Naive B cell (primary cell): ENCODE data around the gene ARNT2. TPM values are rescaled to one million over a fixed set of nuclear protein-coding genes. Genes with fewer than 3 reads are reported as not detected.
A peak's percentile ranks its signal among the peaks of the same experiment; 100 is the strongest.

Source experiments
- ATAC-seq, 2 donors: fragments of 150-1000 bp; cut with Tn5 transposase; 2 replicates each; pipeline ENCODE4 v1.10.0; 2021; ENCODE audit warnings: low read depth in 2 of 2, mild to moderate bottlenecking in 2 of 2, moderate library complexity in 2 of 2
- DNase-seq: peaks from one replicate; pipeline ENCODE4 v3.0.0; 2022
- H3K27ac Mint-ChIP-seq, 6 donors: one replicate each; pipeline ENCODE4 v1.8.0; 2020 to 2022; ENCODE audit warnings: mild to moderate bottlenecking in 6 of 6, mixed read lengths in 6 of 6, moderate library complexity in 5 of 6, inconsistent platforms in 2 of 6
- H3K27me3 Mint-ChIP-seq, 3 donors: one replicate each; pipeline ENCODE4 v1.8.0; 2021 to 2022; ENCODE audit warnings: mixed read lengths in 3 of 3, mild to moderate bottlenecking in 1 of 3
- H3K36me3 Mint-ChIP-seq, 2 donors: one replicate each; pipeline ENCODE4 v1.8.0; 2020 to 2022; ENCODE audit warnings: mixed read lengths in 2 of 2, inconsistent platforms in 1 of 2, mild to moderate bottlenecking in 1 of 2
- H3K4me1 Mint-ChIP-seq, 3 donors: one replicate each; pipeline ENCODE4 v1.8.0; 2020 to 2022; ENCODE audit warnings: mixed read lengths in 3 of 3, inconsistent platforms in 1 of 3, mild to moderate bottlenecking in 1 of 3, moderate library complexity in 1 of 3
- H3K4me3 Mint-ChIP-seq, 8 donors: one replicate each; pipeline ENCODE4 v1.8.0; 2020 to 2022; ENCODE audit warnings: mild to moderate bottlenecking in 8 of 8, mixed read lengths in 8 of 8, moderate library complexity in 8 of 8, inconsistent platforms in 2 of 8
- H3K9me3 Mint-ChIP-seq, 7 donors: one replicate each; pipeline ENCODE4 v1.8.0; 2020 to 2022; ENCODE audit warnings: mixed read lengths in 7 of 7, mild to moderate bottlenecking in 5 of 7, inconsistent platforms in 2 of 7, moderate library complexity in 1 of 7
- polyA plus RNA-seq, 6 donors: library from polyadenylated mRNA; unstranded; fragments of 300-500 nt; fragmentation: Illumina TruSeq; gene quantifications; one replicate each; pipeline ENCODE4 v1.2.3, GENCODE V29; 2021; ENCODE audit warnings: low read depth in 6 of 6

ARNT2 gene
- polyA plus RNA-seq, 6 donors from 2014 or later, result not detected

GRCh38 chr15:80609091-80609490 lies 204.9 kb downstream of the ARNT2 start:
- ATAC-seq (no peak), DNase-seq (no peak)
- Mint-ChIP-seq H3K9me3 (peaks cover 0 to 2% (median 0%) of the 10 kb centered on the region in 7 donors), H3K36me3 (no peaks in the 10 kb centered on the region), H3K4me1 (no peaks in the 10 kb centered on the region), H3K27ac (peak overlapping the region in 1 of 6 donors; percentile 54), H3K27me3 (peaks cover 16 to 20% (median 17%) of the 10 kb centered on the region in 3 donors), H3K4me3 (no peak overlapping the region)

- Mint-ChIP-seq H3K36me3 (no peaks in the 10 kb centered on the region), H3K9me3 (peaks cover 0 to 1% (median 0%) of the 10 kb centered on the region in 7 donors), H3K4me3 (no peak overlapping the region), H3K4me1 (no peaks in the 10 kb centered on the region), H3K27ac (no peak overlapping the region), H3K27me3 (peaks cover 16 to 20% (median 18%) of the 10 kb centered on the region in 3 donors)
- DNase-seq (no peak), ATAC-seq (no peak)
Observed at GRCh38 chr15:80609512-80609946, 205.3 kb downstream of the ARNT2 start.

GRCh38 chr15:80611543-80612080 lies 207.4 kb downstream of the ARNT2 start:
- H3K27me3 Mint-ChIP-seq, result peaks cover 19 to 21% (median 20%) of the 10 kb centered on the region in 3 donors
- no peak overlapping the region for H3K27ac Mint-ChIP-seq
- H3K4me3 Mint-ChIP-seq, result no peak overlapping the region
- ATAC-seq (no peak), DNase-seq (no peak)
- H3K36me3 Mint-ChIP-seq, result no peaks in the 10 kb centered on the region
- peaks cover 0 to 5% (median 0%) of the 10 kb centered on the region in 7 donors for H3K9me3 Mint-ChIP-seq
- H3K4me1 Mint-ChIP-seq, result no peaks in the 10 kb centered on the region

- H3K36me3 Mint-ChIP-seq, result no peaks in the 10 kb centered on the region
- DNase-seq, result no peak
- peaks cover 0 to 5% (median 0%) of the 10 kb centered on the region in 7 donors for H3K9me3 Mint-ChIP-seq
- no peak overlapping the region for H3K27ac Mint-ChIP-seq
- no peak overlapping the region for H3K4me3 Mint-ChIP-seq
- no peak for ATAC-seq
- H3K27me3 Mint-ChIP-seq, result peaks cover 21 to 25% (median 24%) of the 10 kb centered on the region in 3 donors
- no peaks in the 10 kb centered on the region for H3K4me1 Mint-ChIP-seq
Observed at GRCh38 chr15:80612118-80612823, 208.1 kb downstream of the ARNT2 start.

- no peak overlapping the region for H3K4me3 Mint-ChIP-seq
- ATAC-seq (no peak), DNase-seq (no peak)
- peaks cover 12 to 38% (median 38%) of the 10 kb centered on the region in 3 donors for H3K27me3 Mint-ChIP-seq
- H3K4me1 Mint-ChIP-seq, result no peaks in the 10 kb centered on the region
- no peak overlapping the region for H3K27ac Mint-ChIP-seq
- peaks cover 0 to 5% (median 0%) of the 10 kb centered on the region in 7 donors for H3K9me3 Mint-ChIP-seq
- H3K36me3 Mint-ChIP-seq, result no peaks in the 10 kb centered on the region
Observed at GRCh38 chr15:80613762-80614365, 209.7 kb downstream of the ARNT2 start.

- Mint-ChIP-seq H3K36me3 (no peaks in the 10 kb centered on the region), H3K9me3 (peaks cover 0 to 5% (median 0%) of the 10 kb centered on the region in 7 donors), H3K4me1 (no peaks in the 10 kb centered on the region), H3K27ac (peak overlapping the region in 1 of 6 donors; percentile 18), H3K27me3 (peaks cover 21 to 46% (median 38%) of the 10 kb centered on the region in 3 donors), H3K4me3 (no peak overlapping the region)
- DNase-seq, result no peak
- no peak for ATAC-seq
Observed at GRCh38 chr15:80614711-80615360, 210.7 kb downstream of the ARNT2 start.

- H3K27ac Mint-ChIP-seq, result no peak overlapping the region
- peaks cover 0 to 5% (median 0%) of the 10 kb centered on the region in 7 donors for H3K9me3 Mint-ChIP-seq
- H3K4me3 Mint-ChIP-seq, result no peak overlapping the region
- H3K27me3 Mint-ChIP-seq, result peaks cover 21 to 46% (median 38%) of the 10 kb centered on the region in 3 donors
- ATAC-seq (no peak), DNase-seq (no peak)
- no peaks in the 10 kb centered on the region for H3K4me1 Mint-ChIP-seq
- H3K36me3 Mint-ChIP-seq, result no peaks in the 10 kb centered on the region
Observed at GRCh38 chr15:80615361-80615736, 211.2 kb downstream of the ARNT2 start.

GRCh38 chr15:80615783-80616391 lies 211.7 kb downstream of the ARNT2 start:
- H3K27ac Mint-ChIP-seq, result no peak overlapping the region
- no peak for DNase-seq
- peaks cover 0 to 5% (median 0%) of the 10 kb centered on the region in 7 donors for H3K9me3 Mint-ChIP-seq
- peak overlapping the region in 2 of 8 donors; percentile 2 to 30 for H3K4me3 Mint-ChIP-seq
- no peaks in the 10 kb centered on the region for H3K36me3 Mint-ChIP-seq
- peaks cover 21 to 46% (median 38%) of the 10 kb centered on the region in 3 donors for H3K27me3 Mint-ChIP-seq
- no peaks in the 10 kb centered on the region for H3K4me1 Mint-ChIP-seq
- ATAC-seq, result no peak

GRCh38 chr15:80618685-80619400 lies 214.7 kb downstream of the ARNT2 start:
- Mint-ChIP-seq H3K4me1 (no peaks in the 10 kb centered on the region), H3K4me3 (no peak overlapping the region), H3K36me3 (peaks cover 0 to 5% of the 10 kb centered on the region in 2 donors), H3K27ac (no peak overlapping the region), H3K27me3 (peaks cover 17 to 44% (median 38%) of the 10 kb centered on the region in 3 donors), H3K9me3 (peaks cover 2 to 22% (median 6%) of the 10 kb centered on the region in 7 donors)
- DNase-seq (no peak), ATAC-seq (no peak)

GRCh38 chr15:80619680-80620079 lies 215.5 kb downstream of the ARNT2 start:
- Mint-ChIP-seq H3K4me1 (no peaks in the 10 kb centered on the region), H3K36me3 (peaks cover 0 to 5% of the 10 kb centered on the region in 2 donors), H3K9me3 (peaks cover 2 to 25% (median 6%) of the 10 kb centered on the region in 7 donors), H3K27ac (no peak overlapping the region), H3K4me3 (no peak overlapping the region), H3K27me3 (peaks cover 14 to 40% (median 38%) of the 10 kb centered on the region in 3 donors)
- DNase-seq (no peak), ATAC-seq (no peak)

GRCh38 chr15:80620141-80620540 lies 216.0 kb downstream of the ARNT2 start:
- no peak for ATAC-seq
- H3K4me1 Mint-ChIP-seq, result no peaks in the 10 kb centered on the region
- peaks cover 2 to 29% (median 6%) of the 10 kb centered on the region in 7 donors for H3K9me3 Mint-ChIP-seq
- peaks cover 0 to 5% of the 10 kb centered on the region in 2 donors for H3K36me3 Mint-ChIP-seq
- no peak for DNase-seq
- no peak overlapping the region for H3K4me3 Mint-ChIP-seq
- H3K27me3 Mint-ChIP-seq, result peaks cover 13 to 39% (median 35%) of the 10 kb centered on the region in 3 donors
- peak overlapping the region in 1 of 6 donors; percentile 29 for H3K27ac Mint-ChIP-seq

- H3K27ac Mint-ChIP-seq, result no peak overlapping the region
- DNase-seq (no peak), ATAC-seq (no peak)
- peaks cover 0 to 5% of the 10 kb centered on the region in 2 donors for H3K36me3 Mint-ChIP-seq
- peaks cover 9 to 34% (median 28%) of the 10 kb centered on the region in 3 donors for H3K27me3 Mint-ChIP-seq
- no peaks in the 10 kb centered on the region for H3K4me1 Mint-ChIP-seq
- peaks cover 0 to 33% (median 6%) of the 10 kb centered on the region in 7 donors for H3K9me3 Mint-ChIP-seq
- H3K4me3 Mint-ChIP-seq, result no peak overlapping the region
Observed at GRCh38 chr15:80620931-80621330, 216.7 kb downstream of the ARNT2 start.
